GM12878 (cell line): Measurements from ENCODE around the gene NAV3. TPM values are rescaled to one million over a fixed set of nuclear protein-coding genes. Genes with fewer than 3 reads are reported as not detected.

ENCODE experiments used
- ATAC-seq: fragments of 200-7000 bp; cut with Tn5 transposase; 3 replicates; pipeline ENCODE4 v1.9.1; 2020; ENCODE audit warnings: mild to moderate bottlenecking, moderate library complexity
- BruUV-seq: library from RNA; stranded (reverse); fragments of 400-500 nt; replicated peaks from 2 replicates; lab custom pipeline; 2021; lab: Mats Ljungman, UMichigan
- CTCF ChIA-PET: fragments of 300-600 bp; sonication (Branson Sonifier 250); formaldehyde crosslinking; extraction: SDS; loops from one replicate; lab custom pipeline; 2021; ENCODE audit warnings: inconsistent platforms; lab: Yijun Ruan, JAX
- POLR2A ChIA-PET: fragments of 350-600 bp; formaldehyde crosslinking; extraction: SDS; loops from one replicate; lab custom pipeline; 2021; ENCODE audit warnings: inconsistent platforms; lab: Charles Lee
- RAD21 ChIA-PET: fragments of 300-600 bp; sonication (Branson Sonifier 250); formaldehyde crosslinking; loops from one replicate; lab custom pipeline; 2023; ENCODE audit warnings: antibody characterized with exemption; ENCODE audit not compliant: unreplicated experiment; lab: Charles Lee
- SMC1A ChIA-PET: fragments of 300-600 bp; sonication (Branson Sonifier 250); formaldehyde crosslinking; loops from one replicate; lab custom pipeline; 2023; ENCODE audit not compliant: unreplicated experiment, uncharacterized antibody; lab: Charles Lee
- DNase-seq: peaks from one replicate; pipeline ENCODE4 v3.0.0-alpha.2; 2011; ENCODE audit warnings: low read depth, low spot score
- FAIRE-seq: peaks from 3 replicates; lab custom pipeline; 2011; peaks lifted over from hg19 to GRCh38; lab: Jason Lieb, UNC
- H2AFZ ChIP-seq: 2 replicates; pipeline ENCODE4 v1.6.0; 2011; ENCODE audit warnings: low read depth, low read length, control low read depth; ENCODE audit not compliant: control insufficient read depth
- H3K27ac ChIP-seq: 2 replicates; pipeline ENCODE4 v1.5.1; 2011; ENCODE audit warnings: control low read depth; ENCODE audit not compliant: control insufficient read depth, insufficient read depth
- H3K27me3 ChIP-seq, 2 experiments: replicated peaks in 1 of 2; 2 replicates each; pipeline versions ENCODE4 v1.6.0 to v1.6.1; 2011; ENCODE audit warnings: low read length in 1 of 2; ENCODE audit not compliant: control insufficient read depth in 2 of 2, insufficient read depth in 2 of 2
- H3K36me3 ChIP-seq, 2 experiments: 2 replicates each; pipeline ENCODE4 v1.5.1; 2011; ENCODE audit warnings: low read length in 1 of 2; ENCODE audit not compliant: control insufficient read depth in 2 of 2, insufficient read depth in 2 of 2
- H3K4me1 ChIP-seq: 2 replicates; pipeline ENCODE4 v1.6.1; 2011; ENCODE audit warnings: mild to moderate bottlenecking, low read length, moderate library complexity, mixed read lengths; ENCODE audit not compliant: control insufficient read depth, insufficient read depth
- H3K4me2 ChIP-seq: 2 replicates; pipeline ENCODE4 v1.6.0; 2011; ENCODE audit warnings: control low read depth; ENCODE audit not compliant: control insufficient read depth, insufficient read depth
- H3K4me3 ChIP-seq: fragments of 200-600 bp; sonication (generic); 2 replicates; pipeline ENCODE4 v1.5.1; 2016
- H3K79me2 ChIP-seq: 2 replicates; pipeline ENCODE4 v1.6.0; 2011; ENCODE audit warnings: low read length; ENCODE audit not compliant: control insufficient read depth, insufficient read depth
- H3K9ac ChIP-seq: 2 replicates; pipeline ENCODE4 v1.8.0; 2011; ENCODE audit warnings: low read length, control low read depth, mixed read lengths; ENCODE audit not compliant: control insufficient read depth, insufficient read depth
- H3K9me3 ChIP-seq: replicated peaks from 3 replicates; pipeline ENCODE4 v1.5.1; 2011; ENCODE audit warnings: mild to moderate bottlenecking, low read length; ENCODE audit not compliant: control insufficient read depth, insufficient read depth
- H4K20me1 ChIP-seq: 2 replicates; pipeline ENCODE4 v1.6.0; 2011; ENCODE audit not compliant: control insufficient read depth, insufficient read depth
- ASH2L ChIP-seq: fragments of 300-600, 200-600 bp; sonication (generic); IDR thresholded peaks from 2 replicates; pipeline ENCODE4 v1.6.1; 2017; ENCODE audit warnings: low read depth, mild to moderate bottlenecking, borderline replicate concordance
- ATF2 ChIP-seq: IDR thresholded peaks from 2 replicates; pipeline ENCODE4 v1.6.1; 2012; ENCODE audit warnings: low read length, inconsistent platforms
- BHLHE40 ChIP-seq, 2 experiments: fragments of 450-650 bp in 1 of 2; IDR thresholded peaks; 2 replicates each; pipeline ENCODE4 v1.6.1; 2011 to 2017; ENCODE audit warnings: low read depth in 2 of 2, borderline replicate concordance in 1 of 2, improper control_type of control experiment in 1 of 2, low read length in 1 of 2, mild to moderate bottlenecking in 1 of 2
- BMI1 ChIP-seq: fragments of 450-650 bp; IDR thresholded peaks from 2 replicates; pipeline ENCODE4 v1.6.1; 2016; ENCODE audit warnings: mild to moderate bottlenecking, moderate library complexity, borderline replicate concordance
- CHD2 ChIP-seq: IDR thresholded peaks from 2 replicates; pipeline ENCODE4 v1.6.1; 2011; ENCODE audit warnings: low read depth, low read length, improper control_type of control experiment, borderline replicate concordance
- ESRRA ChIP-seq: IDR thresholded peaks from 2 replicates; pipeline ENCODE4 v1.6.1; 2012; ENCODE audit warnings: mild to moderate bottlenecking, low read length, improper control_type of control experiment
- JUND ChIP-seq: IDR thresholded peaks from 2 replicates; pipeline ENCODE4 v1.6.1; 2012; ENCODE audit warnings: low read depth, mild to moderate bottlenecking, low read length, improper control_type of control experiment, moderate library complexity
- NFXL1 ChIP-seq: fragments of 450-650 bp; IDR thresholded peaks from 2 replicates; pipeline ENCODE4 v1.6.1; 2017; ENCODE audit warnings: antibody characterized with exemption, mild to moderate bottlenecking, borderline replicate concordance
- RCOR1 ChIP-seq: conservative IDR thresholded peaks from 2 replicates; pipeline ENCODE4 v1.6.1; 2012; ENCODE audit warnings: low read depth, low read length, improper control_type of control experiment
- SREBF1 ChIP-seq: IDR thresholded peaks from 2 replicates; pipeline ENCODE4 v1.6.1; 2012; ENCODE audit warnings: mild to moderate bottlenecking, low read length
- YY1 ChIP-seq: IDR thresholded peaks from 2 replicates; pipeline ENCODE4 v1.6.1; 2011; ENCODE audit warnings: low read depth, mild to moderate bottlenecking, low read length
- WGBS: methylation state at CpG from one replicate; pipeline ENCODE4 v1.1.6; 2016; ENCODE audit warnings: low lambda C conversion rate; ENCODE audit not compliant: insufficient replicate concordance, insufficient coverage; ENCODE audit errors: missing lambda C conversion rate; 5-methylcytosine and 5-hydroxymethylcytosine counted together
- in situ Hi-C: fragments of 300-500 bp; cut with MboI; formaldehyde crosslinking; loops from 9 replicates; pipeline ENCODE4 v1.14.3; 2018; ENCODE audit warnings: mixed read lengths
- intact Hi-C: fragments of 100-400 bp; cut with micrococcal nuclease; formaldehyde crosslinking; loops from one replicate; pipeline ENCODE4 v1.14.2; 2022; ENCODE audit not compliant: unreplicated experiment
- polyA plus RNA-seq, 11 experiments: library from polyadenylated mRNA; depleted of rRNA in 4 of 11; unstranded in 6 of 11; stranded (reverse) in 5 of 11; fragments of >200 nt; fragmentation: Nextera tagmentation in 4 of 11; fragmentation: Illumina TruSeq in 1 of 11; extraction: Ambion mirVana in 4 of 11; extraction: Trizol in 1 of 11; gene quantifications; 1 replicate in 1 of 11; 2 replicates in 10 of 11; pipeline versions ENCODE4 v1.2.1 to v1.2.3, GENCODE V29; 2011 to 2016; ENCODE audit warnings: inconsistent platforms in 2 of 11, missing spikeins in 2 of 11, low read depth in 1 of 11
- total RNA-seq, 4 experiments: library from RNA; depleted of rRNA in 3 of 4; stranded (reverse); fragments of >200 nt in 3 of 4; fragmentation: Illumina TruSeq in 1 of 4; extraction: Trizol in 1 of 4; gene quantifications; 2 replicates each; pipeline versions ENCODE4 v1.2.1 to v1.2.3, GENCODE V29; 2013 to 2021
- TF ChIP-seq, protein P1 (sequence below): fragments of 450-650 bp; IDR thresholded peaks from 2 replicates; pipeline ENCODE4 v1.6.1; 2014; ENCODE audit warnings: mild to moderate bottlenecking

The NAV3 gene
- total and polyA plus RNA-seq, 10 of the 15 experiments (the other 5 are each of a cell fraction or from before 2014, with no cell fraction given) = 0.05 to 0.51 (median 0.22) TPM; not detected in 1

DNA sequence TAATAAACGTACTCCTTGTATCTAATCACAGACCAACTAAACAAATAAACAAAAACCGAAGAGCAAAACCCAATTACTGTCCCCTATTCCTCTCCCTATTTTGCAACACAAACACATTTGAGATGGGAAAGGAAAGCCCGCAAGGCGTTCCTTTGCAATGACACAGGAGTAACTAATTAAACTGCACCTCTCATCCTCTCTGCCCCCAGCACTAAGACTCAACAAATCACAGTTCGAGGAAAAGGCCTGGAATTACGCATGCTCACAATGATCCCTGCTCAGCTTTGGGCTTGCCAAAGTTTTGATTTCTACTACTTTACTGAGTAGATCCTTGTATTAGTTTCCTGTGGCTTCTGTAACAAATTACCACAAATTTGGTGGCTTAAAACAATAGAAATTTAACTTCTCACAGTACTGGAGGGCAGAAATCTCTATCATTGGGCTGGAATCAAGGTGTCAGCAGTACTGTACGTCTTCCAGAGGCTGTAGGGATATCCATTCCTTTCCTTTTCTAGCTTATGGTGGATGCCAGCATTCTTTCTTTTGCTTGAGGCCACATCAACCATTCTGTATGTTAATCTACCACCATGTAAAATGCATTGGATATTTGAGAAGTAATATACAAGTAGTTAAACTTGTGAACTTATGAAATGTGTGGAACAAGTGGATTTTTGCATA is 123.0 kb downstream of the NAV3 start:
- 30% methylated on average over 7 of the region's 7 CpGs for WGBS
- no peak overlapping the region for H3K9ac ChIP-seq
- in situ Hi-C loops = no loop called here
- CTCF ChIA-PET = no interaction called here
- SMC1A ChIA-PET = interaction anchor here (1.0 kb wide), 1 partner anchor 12 kb away, joined by 3 read pairs; no protein-coding TSS in a partner anchor
- POLR2A ChIA-PET = no interaction called here
- no peak overlapping the region for H2AFZ ChIP-seq
- FAIRE-seq = no peak
- H4K20me1 ChIP-seq = no peaks in the 10 kb centered on the region
- H3K4me1 ChIP-seq = no peaks in the 10 kb centered on the region
- no TSS peak for BruUV-seq
- no peak overlapping the region for H3K4me2 ChIP-seq
- H3K36me3 ChIP-seq = no peaks in the 10 kb centered on the region
- no peak for DNase-seq
- RAD21 ChIA-PET = no interaction called here
- no peaks in the 10 kb centered on the region for H3K9me3 ChIP-seq
- intact Hi-C loops = no loop called here
- H3K27me3 ChIP-seq = no peaks in the 10 kb centered on the region
- no peak overlapping the region for H3K27ac ChIP-seq
- no peak overlapping the region for H3K4me3 ChIP-seq
- no peak for TF ChIP-seq JUND
- no peak for TF ChIP-seq RCOR1
- TF ChIP-seq NFXL1 = no peak
- H3K79me2 ChIP-seq = no peaks in the 10 kb centered on the region
- ATAC-seq = no peak

DNA sequence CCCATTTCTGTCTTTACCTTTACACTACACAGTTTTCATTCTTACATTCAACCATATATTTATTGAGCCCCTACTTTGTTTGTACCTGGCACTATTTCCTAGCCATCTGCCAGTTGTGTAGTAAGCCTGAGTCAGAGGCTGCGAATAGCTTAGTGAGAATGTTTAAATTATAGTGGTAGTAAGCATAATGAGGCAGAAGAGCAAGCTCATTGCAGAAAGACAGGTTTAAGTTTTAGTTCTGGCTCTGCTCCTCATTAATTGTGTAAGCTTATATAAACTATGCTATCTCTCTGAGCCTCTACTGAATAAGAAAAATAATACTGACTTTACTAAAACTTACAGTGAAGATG is 123.5 kb downstream of the NAV3 start:
- FAIRE-seq = no peak
- no peak for ATAC-seq
- ChIA-PET POLR2A (no interaction called here), RAD21 (no interaction called here), SMC1A (no interaction called here), CTCF (no interaction called here)
- no peak overlapping the region for H3K4me2 ChIP-seq
- H3K9me3 ChIP-seq = no peaks in the 10 kb centered on the region
- H3K9ac ChIP-seq = no peak overlapping the region
- BruUV-seq = no TSS peak
- 0% methylated on average over 1 of the region's 1 CpG for WGBS
- no peak for DNase-seq
- H2AFZ ChIP-seq = no peak overlapping the region
- no peak overlapping the region for H3K27ac ChIP-seq
- H3K4me3 ChIP-seq = no peak overlapping the region
- in situ Hi-C loops = no loop called here
- H3K4me1 ChIP-seq = no peaks in the 10 kb centered on the region
- intact Hi-C loops = no loop called here
- no peaks in the 10 kb centered on the region for H3K27me3 ChIP-seq
- no peaks in the 10 kb centered on the region for H4K20me1 ChIP-seq
- no peaks in the 10 kb centered on the region for H3K79me2 ChIP-seq
- H3K36me3 ChIP-seq = no peaks in the 10 kb centered on the region
- TF ChIP-seq, protein P1, sequence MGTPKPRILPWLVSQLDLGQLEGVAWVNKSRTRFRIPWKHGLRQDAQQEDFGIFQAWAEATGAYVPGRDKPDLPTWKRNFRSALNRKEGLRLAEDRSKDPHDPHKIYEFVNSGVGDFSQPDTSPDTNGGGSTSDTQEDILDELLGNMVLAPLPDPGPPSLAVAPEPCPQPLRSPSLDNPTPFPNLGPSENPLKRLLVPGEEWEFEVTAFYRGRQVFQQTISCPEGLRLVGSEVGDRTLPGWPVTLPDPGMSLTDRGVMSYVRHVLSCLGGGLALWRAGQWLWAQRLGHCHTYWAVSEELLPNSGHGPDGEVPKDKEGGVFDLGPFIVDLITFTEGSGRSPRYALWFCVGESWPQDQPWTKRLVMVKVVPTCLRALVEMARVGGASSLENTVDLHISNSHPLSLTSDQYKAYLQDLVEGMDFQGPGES = no peak
- TF ChIP-seq CHD2 (no peak), ATF2 (no peak), ESRRA (no peak), ASH2L (no peak), SREBF1 (no peak), BMI1 (no peak), YY1 (no peak), BHLHE40 (IDR thresholded peaks at IDR 0.05; ENCODE audit: borderline replicate concordance in 1 of 2, low read depth in 2 of 2, low read length in 1 of 2) (no peak)
